Activated naive CD8-positive, alpha-beta T cell (primary cell): ENCODE measurements around the gene ANKRD23.
"Not testable (repeated sequence)": the region's sequence is repeated elsewhere in the genome, so short reads cannot be mapped to it uniquely, and the experiment has no call there.

Source experiments
- H3K27ac Mint-ChIP-seq: one replicate; pipeline ENCODE4 v1.8.0; 2021; ENCODE audit warnings: mixed read lengths
- H3K27me3 Mint-ChIP-seq: one replicate; pipeline ENCODE4 v1.8.0; 2021; ENCODE audit warnings: mixed read lengths
- H3K36me3 Mint-ChIP-seq: one replicate; pipeline ENCODE4 v1.8.0; 2021; ENCODE audit warnings: mixed read lengths
- H3K4me1 Mint-ChIP-seq: one replicate; pipeline ENCODE4 v1.8.0; 2021; ENCODE audit warnings: low read depth, mixed read lengths
- H3K4me3 Mint-ChIP-seq: one replicate; pipeline ENCODE4 v1.8.0; 2021; ENCODE audit warnings: mild to moderate bottlenecking, mixed read lengths
- H3K9me3 Mint-ChIP-seq: one replicate; pipeline ENCODE4 v1.8.0; 2021; ENCODE audit warnings: low read depth, mixed read lengths

Gene ANKRD23

DNA sequence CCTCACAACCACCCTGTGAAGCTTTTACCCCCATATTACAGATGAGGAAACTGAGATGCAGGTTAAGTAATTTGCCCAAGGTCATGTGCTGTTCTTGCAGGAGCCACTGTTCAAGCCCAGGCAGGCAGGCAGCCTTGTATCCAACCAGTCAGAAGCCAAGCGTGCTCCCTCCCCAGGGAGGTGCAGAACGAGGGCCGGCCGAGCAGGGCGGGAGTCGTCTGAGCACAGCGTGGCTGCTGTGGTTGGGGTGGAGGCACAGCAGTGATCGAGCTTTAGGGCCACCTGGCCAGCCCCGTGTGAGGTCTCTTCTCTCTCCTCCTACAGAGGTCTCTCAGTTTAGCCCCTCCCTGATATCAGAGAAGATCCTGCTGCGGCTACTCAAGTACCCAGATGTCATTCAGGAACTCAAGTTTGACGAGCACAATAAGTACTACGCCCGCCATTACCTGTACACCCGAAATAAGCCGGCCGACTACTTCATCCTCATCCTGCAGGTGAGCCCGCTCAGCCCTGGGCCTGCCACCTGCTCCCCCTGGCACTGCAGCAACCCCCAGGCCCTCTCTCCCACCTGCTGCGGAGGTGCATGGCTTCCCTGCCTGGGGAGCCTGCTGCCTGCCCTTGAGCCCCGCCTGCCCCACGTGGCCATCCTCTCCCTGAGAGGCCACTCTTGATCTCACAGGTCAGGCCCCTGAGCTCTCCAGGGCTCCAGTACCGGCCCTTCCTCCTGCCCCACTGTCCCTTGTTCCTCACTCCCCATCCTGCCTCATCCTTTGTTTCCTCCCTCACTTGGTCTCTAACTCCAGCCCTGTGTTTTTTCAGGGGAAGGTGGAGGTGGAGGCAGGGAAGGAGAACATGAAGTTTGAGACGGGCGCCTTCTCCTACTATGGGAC lies 44.8 kb downstream of the ANKRD23 start:
- no peaks in the 10 kb centered on the region for H3K4me1 Mint-ChIP-seq
- no peaks in the 10 kb centered on the region for H3K9me3 Mint-ChIP-seq
- no peak overlapping the region for H3K4me3 Mint-ChIP-seq
- H3K27ac Mint-ChIP-seq: no peak overlapping the region
- no peaks in the 10 kb centered on the region for H3K27me3 Mint-ChIP-seq
- peaks cover 3% of the 10 kb centered on the region for H3K36me3 Mint-ChIP-seq

GRCh38 chr2:96797066-96797625 lies 46.7 kb downstream of the ANKRD23 start:
- Mint-ChIP-seq H3K4me3 (no peak overlapping the region), H3K27me3 (no peaks in the 10 kb centered on the region), H3K4me1 (no peaks in the 10 kb centered on the region), H3K9me3 (no peaks in the 10 kb centered on the region), H3K36me3 (peaks cover 3% of the 10 kb centered on the region), H3K27ac (no peak overlapping the region)

DNA sequence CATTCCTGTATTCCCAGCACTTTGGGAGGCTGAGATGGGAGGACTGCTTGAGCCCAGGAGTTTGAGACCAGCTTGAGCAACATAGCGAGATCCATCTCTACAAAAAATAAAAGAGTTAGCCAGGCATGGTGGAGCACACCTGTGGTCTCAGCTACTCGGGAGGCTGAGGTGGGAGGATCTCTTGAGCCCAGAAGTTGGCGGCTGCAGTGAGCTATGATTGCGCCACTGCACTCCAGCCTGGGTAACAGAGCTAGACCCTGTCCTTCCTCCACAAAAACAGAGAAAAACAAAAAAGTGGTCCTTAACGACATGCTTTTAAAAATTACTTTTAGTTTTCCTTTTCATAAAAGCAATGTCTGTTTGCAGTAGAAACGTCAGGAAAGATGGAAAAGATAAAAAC lies 47.3 kb downstream of the ANKRD23 start:
- not testable (repeated sequence) for H3K27ac Mint-ChIP-seq, H3K4me3 Mint-ChIP-seq

DNA sequence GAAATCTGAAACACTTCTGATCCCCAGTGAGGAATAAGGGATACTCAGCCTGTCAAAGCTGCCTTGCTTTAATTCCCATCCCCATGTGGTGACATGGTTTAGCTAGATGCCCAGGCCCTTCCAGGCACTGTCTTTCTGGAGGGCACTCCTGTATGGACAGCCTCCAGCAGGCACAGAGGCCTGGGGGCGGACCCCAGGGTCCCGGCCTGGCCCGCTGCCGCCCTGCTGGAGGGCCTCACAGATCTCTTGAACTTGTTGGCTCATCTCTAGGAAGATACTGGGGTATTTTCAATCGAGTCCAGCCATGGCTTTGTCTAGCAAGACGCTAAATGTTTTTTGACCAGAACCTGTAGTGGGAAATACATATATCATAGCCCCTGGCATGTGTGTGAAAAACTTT lies 48.7 kb downstream of the ANKRD23 start:
- Mint-ChIP-seq H3K27me3 (no peaks in the 10 kb centered on the region), H3K27ac (no peak overlapping the region), H3K4me1 (no peaks in the 10 kb centered on the region), H3K9me3 (no peaks in the 10 kb centered on the region), H3K36me3 (peaks cover 3% of the 10 kb centered on the region), H3K4me3 (no peak overlapping the region)

More for the DNA sequence above, 47.3 kb downstream of the ANKRD23 start:
- H3K4me1 Mint-ChIP-seq, H3K27me3 Mint-ChIP-seq, H3K9me3 Mint-ChIP-seq, H3K36me3 Mint-ChIP-seq: not testable (repeated sequence)

DNA sequence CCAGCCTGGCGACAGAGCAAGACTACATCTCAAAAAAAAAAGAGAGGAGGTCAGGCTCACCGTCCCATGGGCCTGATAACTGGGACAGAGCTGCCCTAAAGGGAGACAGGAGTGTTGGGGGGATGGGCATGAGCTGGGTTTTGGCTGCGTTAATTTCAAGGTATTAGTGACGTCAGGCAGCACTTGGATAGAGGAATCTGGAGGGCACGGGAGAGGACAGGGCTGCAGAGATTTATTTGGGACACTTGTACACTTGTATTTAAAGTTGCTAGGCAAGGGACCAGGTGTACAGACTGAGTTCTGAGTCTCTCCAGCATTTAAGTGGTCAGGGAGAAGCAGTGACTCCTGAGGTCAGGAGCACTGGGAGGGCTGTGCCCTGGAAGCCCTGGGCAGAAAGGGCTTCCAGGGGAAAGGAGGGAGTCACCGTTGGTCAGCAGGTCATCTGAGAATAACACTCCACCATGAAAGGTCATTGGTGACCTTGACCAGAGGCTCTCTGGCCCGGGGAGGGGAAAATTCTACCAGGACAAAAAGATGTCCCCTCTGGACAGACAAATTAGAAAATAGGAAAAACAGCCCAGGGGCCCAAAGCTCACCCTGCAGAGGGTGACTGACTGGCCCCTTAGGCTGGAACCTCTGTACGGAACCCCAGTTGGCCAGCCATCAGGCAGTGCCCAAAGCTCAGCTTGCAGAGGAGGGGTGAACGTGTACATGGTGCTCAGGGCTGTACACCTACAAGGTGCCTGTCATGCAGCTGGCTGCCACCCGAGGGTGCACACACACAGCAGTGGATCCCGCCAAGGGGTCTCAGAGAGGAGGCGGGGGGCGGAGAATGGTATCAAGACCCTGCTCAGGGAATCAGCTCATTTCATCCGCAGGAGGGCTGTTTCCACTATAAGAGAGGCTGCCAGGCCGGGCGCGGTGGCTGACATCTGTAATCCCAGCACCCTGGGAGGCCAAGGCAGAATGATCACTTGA lies 50.8 kb downstream of the ANKRD23 start:
- Mint-ChIP-seq H3K9me3 (no peaks in the 10 kb centered on the region), H3K36me3 (no peaks in the 10 kb centered on the region), H3K4me3 (no peak overlapping the region), H3K27ac (no peak overlapping the region), H3K4me1 (no peaks in the 10 kb centered on the region), H3K27me3 (no peaks in the 10 kb centered on the region)

- Mint-ChIP-seq H3K9me3 (no peaks in the 10 kb centered on the region), H3K4me1 (peaks cover 4% of the 10 kb centered on the region), H3K4me3 (no peak overlapping the region), H3K27me3 (no peaks in the 10 kb centered on the region), H3K27ac (no peak overlapping the region), H3K36me3 (no peaks in the 10 kb centered on the region)
Measured at GRCh38 chr2:96789245-96789617, 54.6 kb downstream of the ANKRD23 start.

- H3K36me3 Mint-ChIP-seq: no peaks in the 10 kb centered on the region
- H3K4me3 Mint-ChIP-seq: no peak overlapping the region
- no peak overlapping the region for H3K27ac Mint-ChIP-seq
- no peaks in the 10 kb centered on the region for H3K27me3 Mint-ChIP-seq
- peaks cover 4% of the 10 kb centered on the region for H3K4me1 Mint-ChIP-seq
- H3K9me3 Mint-ChIP-seq: no peaks in the 10 kb centered on the region
Measured at GRCh38 chr2:96788442-96789244, 55.2 kb downstream of the ANKRD23 start.
